Measurements from ENCODE around the gene YOD1.

The YOD1 gene

GRCh38 chr1:207028884-207029650 is 21.9 kb downstream of the YOD1 start:
- TF ChIP-seq, protein P1, sequence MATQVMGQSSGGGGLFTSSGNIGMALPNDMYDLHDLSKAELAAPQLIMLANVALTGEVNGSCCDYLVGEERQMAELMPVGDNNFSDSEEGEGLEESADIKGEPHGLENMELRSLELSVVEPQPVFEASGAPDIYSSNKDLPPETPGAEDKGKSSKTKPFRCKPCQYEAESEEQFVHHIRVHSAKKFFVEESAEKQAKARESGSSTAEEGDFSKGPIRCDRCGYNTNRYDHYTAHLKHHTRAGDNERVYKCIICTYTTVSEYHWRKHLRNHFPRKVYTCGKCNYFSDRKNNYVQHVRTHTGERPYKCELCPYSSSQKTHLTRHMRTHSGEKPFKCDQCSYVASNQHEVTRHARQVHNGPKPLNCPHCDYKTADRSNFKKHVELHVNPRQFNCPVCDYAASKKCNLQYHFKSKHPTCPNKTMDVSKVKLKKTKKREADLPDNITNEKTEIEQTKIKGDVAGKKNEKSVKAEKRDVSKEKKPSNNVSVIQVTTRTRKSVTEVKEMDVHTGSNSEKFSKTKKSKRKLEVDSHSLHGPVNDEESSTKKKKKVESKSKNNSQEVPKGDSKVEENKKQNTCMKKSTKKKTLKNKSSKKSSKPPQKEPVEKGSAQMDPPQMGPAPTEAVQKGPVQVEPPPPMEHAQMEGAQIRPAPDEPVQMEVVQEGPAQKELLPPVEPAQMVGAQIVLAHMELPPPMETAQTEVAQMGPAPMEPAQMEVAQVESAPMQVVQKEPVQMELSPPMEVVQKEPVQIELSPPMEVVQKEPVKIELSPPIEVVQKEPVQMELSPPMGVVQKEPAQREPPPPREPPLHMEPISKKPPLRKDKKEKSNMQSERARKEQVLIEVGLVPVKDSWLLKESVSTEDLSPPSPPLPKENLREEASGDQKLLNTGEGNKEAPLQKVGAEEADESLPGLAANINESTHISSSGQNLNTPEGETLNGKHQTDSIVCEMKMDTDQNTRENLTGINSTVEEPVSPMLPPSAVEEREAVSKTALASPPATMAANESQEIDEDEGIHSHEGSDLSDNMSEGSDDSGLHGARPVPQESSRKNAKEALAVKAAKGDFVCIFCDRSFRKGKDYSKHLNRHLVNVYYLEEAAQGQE (IDR thresholded peaks at IDR 0.05; ENCODE audit: insufficient replicate concordance, low read depth), result no peak
- TF ChIP-seq POLR2AphosphoS5 (IDR thresholded peaks at IDR 0.05; ENCODE audit: low read depth), result no peak
- no peak for TF ChIP-seq GABPA (IDR thresholded peaks at IDR 0.05; ENCODE audit: low read depth)
- no peak for DNase-seq (ENCODE audit: low read depth in 1 of 2, low spot score in 1 of 2)
- H3K4me3 ChIP-seq (replicated peaks; ENCODE audit: insufficient read depth, low read length), result no peak overlapping the region
- no peak overlapping the region for H3K27ac ChIP-seq (replicated peaks)
- no peaks in the 10 kb centered on the region for H3K27me3 ChIP-seq (ENCODE audit: insufficient read depth, poor library complexity, severe bottlenecking)

GRCh38 chr1:207027921-207028320 is 23.1 kb downstream of the YOD1 start:
- Histone ChIP-seq H3K27me3 (ENCODE audit: insufficient read depth, poor library complexity, severe bottlenecking) (no peaks in the 10 kb centered on the region), H3K4me3 (replicated peaks; ENCODE audit: insufficient read depth, low read length) (no peak overlapping the region), H3K27ac (replicated peaks) (no peak overlapping the region)
- TF ChIP-seq POLR2AphosphoS5 (IDR thresholded peaks at IDR 0.05; ENCODE audit: low read depth) (no peak), GABPA (IDR thresholded peaks at IDR 0.05; ENCODE audit: low read depth) (no peak), CTCF (IDR thresholded peaks at IDR 0.05; ENCODE audit: insufficient read depth, low read length) (no peak), SPI1 (IDR thresholded peaks at IDR 0.05; ENCODE audit: borderline replicate concordance, low read depth) (no peak)
- TF ChIP-seq, protein P1 (IDR thresholded peaks at IDR 0.05; ENCODE audit: insufficient replicate concordance, low read depth), result no peak
- no peak for DNase-seq (ENCODE audit: low read depth in 1 of 2, low spot score in 1 of 2)

GRCh38 chr1:207027206-207027777 is 23.7 kb downstream of the YOD1 start:
- no peak for TF ChIP-seq SPI1 (IDR thresholded peaks at IDR 0.05; ENCODE audit: borderline replicate concordance, low read depth)
- TF ChIP-seq GABPA (IDR thresholded peaks at IDR 0.05; ENCODE audit: low read depth), result no peak
- TF ChIP-seq, protein P1 (IDR thresholded peaks at IDR 0.05; ENCODE audit: insufficient replicate concordance, low read depth), result no peak
- no peak for TF ChIP-seq CTCF (IDR thresholded peaks at IDR 0.05; ENCODE audit: insufficient read depth, low read length)
- no peak for TF ChIP-seq POLR2AphosphoS5 (IDR thresholded peaks at IDR 0.05; ENCODE audit: low read depth)
- no peak overlapping the region for H3K4me3 ChIP-seq (replicated peaks; ENCODE audit: insufficient read depth, low read length)
- no peak overlapping the region for H3K27ac ChIP-seq (replicated peaks)
- H3K27me3 ChIP-seq (ENCODE audit: insufficient read depth, poor library complexity, severe bottlenecking), result no peaks in the 10 kb centered on the region
- DNase-seq (ENCODE audit: low read depth in 1 of 2, low spot score in 1 of 2), result no peak
